Measurements from ENCODE around the gene MCOLN2.

- TF ChIP-seq CTCF (IDR thresholded peaks at IDR 0.05; ENCODE audit: low read depth, low read length, poor library complexity, severe bottlenecking), result no peak
- TF ChIP-seq EZH2phosphoT487 (IDR thresholded peaks at IDR 0.05; ENCODE audit: borderline replicate concordance, low read length), result no peak
Measured at GRCh38 chr1:84968101-84968500, 28.8 kb downstream of the MCOLN2 start.
